ENCODE data around the gene MANEA.

The MANEA gene

DNA sequence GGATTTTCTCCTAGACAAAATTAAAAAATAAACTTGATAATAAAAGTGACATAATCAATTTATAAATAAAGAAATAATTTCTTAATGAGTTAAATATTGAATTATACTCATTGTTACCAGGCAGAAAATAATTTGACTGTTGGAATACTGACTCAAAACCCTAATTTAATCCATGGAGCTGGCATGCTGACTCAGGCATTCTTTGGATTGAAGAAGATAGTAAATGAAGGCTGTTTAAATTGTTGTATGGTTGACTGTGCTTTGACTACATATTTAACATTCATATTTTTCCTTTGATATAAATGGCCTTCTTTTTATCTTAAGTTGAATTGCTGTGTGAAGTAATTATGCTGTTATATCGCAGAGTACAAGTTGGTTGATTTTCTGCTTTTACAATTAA lies 11.7 kb downstream of the MANEA start:
- no peak for DNase-seq (ENCODE audit: low spot score)

DNA sequence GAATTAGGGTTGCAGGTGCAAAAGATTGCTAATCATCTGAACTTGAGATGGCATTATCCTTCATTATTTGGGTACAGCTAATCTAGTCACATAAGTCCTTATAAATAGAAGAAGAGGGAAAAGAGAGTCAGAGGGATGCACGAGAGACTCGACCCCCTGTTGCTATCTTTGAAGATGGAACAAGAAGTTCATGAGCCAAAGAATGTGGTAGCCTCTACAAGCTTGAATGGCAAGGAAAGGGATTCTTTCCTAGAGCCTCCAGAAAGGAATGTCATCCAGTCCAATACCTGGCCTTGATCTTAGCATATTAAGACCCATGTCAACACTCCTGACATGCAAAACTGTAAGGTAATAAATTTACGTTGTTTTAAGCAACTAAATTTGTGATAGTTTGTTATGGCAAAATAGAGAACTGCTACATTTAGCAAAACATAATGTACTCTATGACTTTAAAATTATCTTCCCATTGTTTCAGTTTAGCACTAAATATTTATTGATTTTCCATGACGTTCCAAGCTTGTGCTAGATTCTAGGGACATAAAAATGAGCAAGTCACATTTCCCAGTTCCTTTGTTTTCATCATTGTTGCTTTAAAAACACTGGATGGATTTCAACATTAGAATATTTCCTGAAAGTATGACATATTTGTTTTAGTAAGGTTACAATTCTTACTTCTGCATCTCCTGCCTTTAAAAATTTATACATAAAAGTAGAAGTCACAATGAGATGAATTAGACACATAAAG lies 12.7 kb downstream of the MANEA start:
- DNase-seq (ENCODE audit: low spot score), result no peak

DNA sequence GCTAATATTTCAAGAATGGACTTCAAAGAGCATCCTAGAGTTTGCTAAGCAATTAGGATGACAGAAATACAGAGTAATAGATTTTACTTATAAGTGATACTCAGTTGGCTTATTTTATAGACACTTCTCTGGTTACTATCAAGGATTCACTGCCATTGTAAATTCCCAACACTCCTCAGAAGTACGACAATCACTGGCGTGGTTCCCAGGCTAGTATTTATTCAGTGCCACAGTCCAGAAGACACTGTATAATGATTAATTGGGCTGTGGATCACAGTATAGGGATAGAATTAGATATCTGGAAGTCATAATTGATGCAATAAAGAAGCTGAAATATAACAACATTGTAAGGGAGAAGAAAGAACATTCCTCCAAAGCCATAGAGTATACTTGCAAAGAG lies 15.7 kb downstream of the MANEA start:
- no peak for DNase-seq (ENCODE audit: low spot score)

DNA sequence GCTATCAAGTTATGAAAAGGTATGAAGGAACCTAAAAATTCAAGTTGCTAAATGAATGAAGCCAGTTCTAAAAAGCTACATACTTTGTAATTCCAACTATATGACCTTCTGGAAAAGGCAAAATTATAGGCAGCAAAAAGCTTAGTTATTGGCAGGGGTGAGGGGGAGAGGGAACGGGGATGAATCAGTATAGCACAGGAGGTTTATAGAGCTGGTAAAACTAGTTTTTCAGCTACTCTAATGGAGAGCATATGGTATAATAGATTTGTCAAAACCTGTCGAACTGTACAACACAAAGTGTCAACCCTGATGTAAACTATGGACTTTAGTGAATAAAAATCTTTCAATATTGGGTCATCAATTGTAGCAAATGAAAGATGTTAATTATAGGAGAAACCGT lies 18.7 kb downstream of the MANEA start:
- no peak for DNase-seq (ENCODE audit: low spot score)

DNA sequence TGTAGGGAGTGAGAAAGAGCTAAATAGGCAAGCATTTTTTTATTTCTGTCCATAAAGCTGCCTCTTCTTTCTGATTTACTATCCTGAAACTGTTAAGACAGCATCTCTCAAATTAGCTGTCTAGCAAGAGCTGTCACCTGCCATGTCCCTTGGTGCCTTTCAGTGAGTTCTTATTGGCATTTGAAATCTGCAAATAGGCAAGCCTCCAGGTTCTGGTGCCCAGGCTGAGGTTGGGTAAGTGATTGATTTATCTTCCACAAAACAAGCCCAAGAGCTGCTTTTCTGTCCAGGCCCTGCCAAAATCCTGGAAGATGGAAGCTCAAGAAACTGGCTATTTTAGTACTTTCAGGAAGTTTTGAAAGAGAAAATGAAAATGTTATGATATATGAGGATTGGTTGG lies 22.4 kb downstream of the MANEA start:
- DNase-seq (ENCODE audit: low spot score), result no peak

DNA sequence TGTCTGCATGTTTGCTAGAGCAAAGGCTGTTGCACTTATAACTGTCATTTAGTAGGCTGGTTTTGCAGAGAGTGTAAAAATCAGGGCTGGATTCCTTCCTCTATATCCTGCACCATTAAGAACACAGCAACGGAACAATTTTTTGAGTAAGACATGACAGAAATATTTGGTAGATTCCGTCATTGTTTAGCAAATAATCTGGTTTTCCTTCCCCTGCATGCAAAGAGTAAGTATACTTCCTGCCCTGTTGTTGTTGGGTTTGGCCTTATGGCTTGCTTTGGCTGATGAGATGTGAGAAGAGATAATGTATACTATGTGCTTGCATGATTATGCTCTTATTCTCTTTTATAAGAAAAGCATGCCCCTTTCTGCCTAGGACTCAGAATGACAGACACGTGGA lies 23.8 kb downstream of the MANEA start:
- no peak for DNase-seq (ENCODE audit: low spot score)

DNA sequence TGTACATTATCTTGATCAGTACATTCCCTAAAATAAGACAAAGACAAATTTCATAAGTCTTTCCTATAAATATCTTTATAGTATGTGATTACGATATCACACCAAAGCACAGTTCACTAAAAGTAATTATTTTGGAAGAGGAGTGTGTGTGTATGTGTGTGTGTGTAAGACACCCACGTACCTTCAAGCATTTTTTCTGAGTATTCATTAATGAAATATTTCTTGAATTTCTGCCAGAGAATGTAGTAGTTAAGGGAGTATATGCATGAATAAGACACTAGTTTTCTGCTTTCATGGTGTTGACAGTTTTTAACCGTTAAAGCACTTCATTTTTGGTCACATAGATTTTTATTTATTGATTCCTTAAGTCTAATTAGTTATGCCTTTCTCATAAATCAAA lies 36.8 kb downstream of the MANEA start:
- DNase-seq (ENCODE audit: low spot score), result no peak

DNA sequence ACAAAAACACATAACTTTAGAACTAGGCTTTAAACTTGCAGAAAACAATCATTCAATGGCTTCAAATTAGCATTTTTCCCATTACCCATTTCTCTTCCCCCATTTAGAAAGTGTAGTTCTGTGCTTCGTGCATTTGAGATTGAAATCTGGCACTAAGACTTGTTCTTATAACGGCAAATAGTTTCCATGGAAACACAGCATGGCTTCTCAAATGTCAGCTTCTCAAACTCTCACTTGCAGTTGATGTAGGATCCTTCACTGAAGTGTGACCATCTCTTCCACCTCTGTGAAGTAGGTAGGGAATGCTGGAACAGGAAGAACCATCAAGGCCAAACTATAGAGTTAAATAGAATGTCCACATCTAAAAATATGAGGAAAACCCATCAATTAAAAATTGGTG lies 52.2 kb downstream of the MANEA start:
- no peak for DNase-seq (ENCODE audit: low spot score)

DNA sequence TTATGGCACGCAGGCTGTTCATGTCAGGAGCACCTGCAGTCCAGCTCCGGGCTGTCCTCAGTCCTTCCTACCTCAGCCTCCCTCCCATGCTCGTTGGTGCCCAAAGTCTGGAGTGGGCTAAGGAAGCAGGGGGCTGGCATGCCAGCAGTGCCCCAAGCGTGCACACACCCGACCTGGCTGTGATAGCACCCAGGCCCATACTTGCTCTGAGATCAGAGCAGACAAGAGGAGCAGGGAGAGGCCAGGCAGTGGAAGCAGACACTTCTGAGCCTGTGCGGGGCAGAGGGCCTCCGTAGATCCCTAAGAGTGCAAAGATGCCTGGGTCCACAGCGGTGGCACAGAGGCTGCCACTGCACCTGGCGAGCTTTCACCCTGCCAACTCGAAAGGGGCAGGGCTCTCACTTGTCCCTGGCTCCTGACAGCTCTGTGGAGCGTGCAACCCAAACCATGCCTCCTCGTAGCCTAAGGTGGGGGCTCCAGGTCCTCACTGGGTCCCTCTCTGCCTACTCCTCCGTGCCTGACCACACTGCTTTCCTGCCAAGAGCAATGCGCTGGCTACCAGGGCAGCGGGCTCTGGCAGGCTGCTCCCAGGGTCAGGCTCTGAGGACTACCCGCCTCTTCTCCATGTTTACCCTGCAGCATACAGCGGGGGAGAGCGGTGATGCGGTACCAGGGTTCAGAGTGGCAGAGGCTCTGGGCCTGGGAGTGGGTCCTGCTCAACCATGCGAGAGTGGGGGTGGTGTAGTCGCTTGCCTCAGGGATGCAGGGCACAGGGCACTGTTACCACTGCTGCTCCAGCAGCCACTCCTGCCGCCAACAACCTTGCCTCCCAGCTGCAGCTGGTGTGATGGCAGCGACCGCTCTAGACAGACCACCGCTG lies 59.5 kb downstream of the MANEA start:
- DNase-seq (ENCODE audit: low spot score), result no peak

DNA sequence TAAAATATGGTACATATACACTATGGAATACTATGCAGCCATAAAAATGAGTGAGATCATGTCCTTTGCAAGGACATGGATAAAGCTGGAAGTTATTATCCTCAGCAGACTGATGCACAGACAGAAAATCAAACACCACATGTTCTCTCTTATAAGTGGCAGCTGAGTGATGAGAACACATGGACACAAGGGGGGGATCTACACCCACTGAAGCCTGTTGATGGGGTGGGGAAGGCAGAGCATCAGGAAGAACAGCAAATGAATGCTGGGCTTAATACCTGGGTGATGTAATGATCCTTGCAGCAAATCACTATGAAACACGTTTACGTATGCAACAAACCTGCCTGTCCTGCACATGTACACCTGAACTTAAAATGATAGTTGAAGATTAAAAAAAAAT lies 71.3 kb downstream of the MANEA start:
- DNase-seq (ENCODE audit: low spot score), result no peak

DNA sequence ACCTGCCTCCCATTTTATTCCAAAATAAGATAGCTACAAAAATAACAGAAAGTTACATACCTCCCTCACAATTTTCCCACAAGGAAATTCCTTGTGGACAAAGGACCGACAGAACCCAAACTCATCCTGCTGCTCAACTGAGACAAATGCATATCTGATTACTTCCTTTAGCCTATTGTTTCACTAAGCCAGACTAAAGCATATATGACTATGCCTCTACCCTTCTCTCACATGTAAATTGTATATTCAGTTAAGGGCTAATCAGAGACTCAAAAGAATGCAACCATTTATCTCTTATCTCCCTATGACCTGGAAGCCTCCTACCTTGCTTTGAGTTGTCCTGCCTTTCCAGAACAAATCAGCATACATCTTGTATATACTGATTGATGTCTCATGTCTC lies 72.1 kb downstream of the MANEA start:
- DNase-seq (ENCODE audit: low spot score), result no peak

DNA sequence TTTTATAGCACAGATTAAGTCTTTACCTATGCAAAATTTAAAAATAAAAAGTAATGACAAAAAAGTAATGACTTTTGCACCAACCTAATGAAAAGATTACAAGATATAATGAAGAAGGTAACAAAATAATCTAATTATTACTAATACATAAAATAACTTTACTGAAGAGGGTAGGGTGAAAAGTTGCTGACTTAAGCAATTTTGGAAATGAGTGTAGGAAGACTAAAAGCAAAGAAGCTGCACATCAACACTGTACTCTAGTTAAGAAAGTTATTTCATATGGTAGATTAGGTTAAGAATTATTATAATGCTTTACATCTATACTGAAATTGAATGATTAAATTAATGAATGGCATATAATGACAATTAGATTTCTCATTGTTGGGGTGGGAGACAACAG lies 76.8 kb downstream of the MANEA start:
- DNase-seq (ENCODE audit: low spot score), result no peak

DNA sequence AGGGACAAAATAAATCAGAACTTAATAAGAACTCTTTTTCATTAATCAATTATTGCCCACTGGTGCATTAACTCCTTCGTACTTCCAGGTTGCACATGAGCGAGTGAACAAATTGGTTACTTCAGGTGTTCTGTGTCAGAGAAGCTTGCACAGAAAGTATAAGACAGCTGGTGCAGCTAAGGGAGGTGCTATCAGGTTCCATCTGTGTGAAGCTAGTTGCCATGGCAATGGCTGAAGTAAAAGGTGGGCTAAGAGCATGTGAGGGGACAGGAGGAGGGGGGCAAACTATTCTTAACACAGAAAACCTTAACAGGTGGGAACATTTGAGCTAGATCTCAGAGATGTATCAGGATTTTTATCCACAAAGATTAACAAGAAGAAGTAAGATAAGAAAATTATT lies 81.6 kb downstream of the MANEA start:
- DNase-seq (ENCODE audit: low spot score), result no peak
